C4-2B (cell line): Measurements from ENCODE around the gene CRABP1.

Experiments used
- H3K27ac ChIP-seq: fragments of 450-650 bp; 2 replicates; pipeline ENCODE4 v1.5.1; 2017
- ZFX ChIP-seq: fragments of 450-650 bp; IDR thresholded peaks from 2 replicates; pipeline ENCODE4 v1.6.1; 2017
- TF ChIP-seq, protein P1 (sequence below): fragments of 450-650 bp; conservative IDR thresholded peaks from 2 replicates; pipeline ENCODE4 v1.5.1; 2017; ENCODE audit warnings: mild to moderate bottlenecking

Gene CRABP1

DNA sequence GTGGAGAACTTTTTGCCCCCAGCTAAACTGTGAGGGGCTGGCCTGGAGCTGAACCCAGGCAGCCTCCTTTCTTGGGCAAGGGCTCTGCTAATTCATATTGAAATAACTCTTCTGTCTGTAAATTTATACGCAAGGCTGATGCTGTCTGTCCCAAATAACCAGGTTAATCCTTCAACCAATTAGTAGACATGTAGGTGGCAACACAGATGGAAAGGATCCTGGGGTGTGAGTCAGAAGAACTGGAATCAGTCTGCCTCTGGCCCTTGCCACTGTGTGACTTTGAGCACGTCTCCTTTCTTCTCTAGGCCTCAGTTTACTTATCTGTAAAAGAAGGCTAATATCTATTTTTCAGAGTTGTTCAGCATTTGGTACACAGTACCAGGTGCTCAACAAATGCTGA, 49.6 kb downstream of the CRABP1 start:
- TF ChIP-seq, protein P1, sequence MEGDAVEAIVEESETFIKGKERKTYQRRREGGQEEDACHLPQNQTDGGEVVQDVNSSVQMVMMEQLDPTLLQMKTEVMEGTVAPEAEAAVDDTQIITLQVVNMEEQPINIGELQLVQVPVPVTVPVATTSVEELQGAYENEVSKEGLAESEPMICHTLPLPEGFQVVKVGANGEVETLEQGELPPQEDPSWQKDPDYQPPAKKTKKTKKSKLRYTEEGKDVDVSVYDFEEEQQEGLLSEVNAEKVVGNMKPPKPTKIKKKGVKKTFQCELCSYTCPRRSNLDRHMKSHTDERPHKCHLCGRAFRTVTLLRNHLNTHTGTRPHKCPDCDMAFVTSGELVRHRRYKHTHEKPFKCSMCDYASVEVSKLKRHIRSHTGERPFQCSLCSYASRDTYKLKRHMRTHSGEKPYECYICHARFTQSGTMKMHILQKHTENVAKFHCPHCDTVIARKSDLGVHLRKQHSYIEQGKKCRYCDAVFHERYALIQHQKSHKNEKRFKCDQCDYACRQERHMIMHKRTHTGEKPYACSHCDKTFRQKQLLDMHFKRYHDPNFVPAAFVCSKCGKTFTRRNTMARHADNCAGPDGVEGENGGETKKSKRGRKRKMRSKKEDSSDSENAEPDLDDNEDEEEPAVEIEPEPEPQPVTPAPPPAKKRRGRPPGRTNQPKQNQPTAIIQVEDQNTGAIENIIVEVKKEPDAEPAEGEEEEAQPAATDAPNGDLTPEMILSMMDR = no peak
- TF ChIP-seq ZFX = no peak
- H3K27ac ChIP-seq = no peak overlapping the region

DNA sequence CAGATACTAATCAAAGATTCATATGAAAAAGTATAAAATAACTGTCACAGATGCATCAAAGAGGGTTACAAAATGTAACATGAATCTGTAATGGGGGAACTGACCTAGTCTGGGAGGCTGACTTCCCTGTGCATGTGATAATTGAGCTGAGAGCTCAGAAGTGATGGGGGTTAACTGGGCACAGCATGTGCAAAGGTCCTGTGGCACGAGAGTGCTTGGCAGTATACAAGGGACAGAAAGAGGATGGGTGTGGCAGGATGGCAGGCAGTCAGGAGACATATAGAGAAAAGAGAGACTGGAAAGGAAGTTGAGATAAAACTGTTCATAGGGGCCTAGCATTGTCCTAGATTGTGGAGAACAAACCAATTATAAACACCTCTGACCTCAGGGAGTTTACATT, 50.1 kb downstream of the CRABP1 start:
- no peak overlapping the region for H3K27ac ChIP-seq
- TF ChIP-seq, protein P1 = no peak
- TF ChIP-seq ZFX = no peak

DNA sequence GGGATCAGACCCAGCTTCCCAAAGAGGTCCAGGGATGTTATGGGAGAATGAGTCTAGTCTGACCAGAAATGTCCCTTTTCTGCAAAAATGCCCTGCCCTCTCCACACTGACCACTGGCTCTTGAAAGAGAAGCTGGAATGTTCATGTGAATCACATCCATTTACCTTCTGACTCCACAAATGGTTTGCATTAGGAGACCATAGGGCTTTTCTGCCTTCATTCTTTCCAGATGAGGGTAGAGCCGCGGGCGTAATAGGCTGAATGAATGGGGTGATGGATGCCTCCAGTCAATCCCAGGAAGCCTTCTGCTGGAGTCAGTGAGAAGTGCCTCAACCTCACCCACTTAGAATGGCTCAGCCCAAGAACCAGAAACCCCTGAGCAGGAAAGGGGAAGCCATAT, 50.7 kb downstream of the CRABP1 start:
- no peak overlapping the region for H3K27ac ChIP-seq
- TF ChIP-seq, protein P1 = no peak
- TF ChIP-seq ZFX = no peak

GRCh38 chr15:78391781-78392180, 51.6 kb downstream of the CRABP1 start:
- TF ChIP-seq, protein P1 = no peak
- no peak for TF ChIP-seq ZFX
- H3K27ac ChIP-seq = no peak overlapping the region

GRCh38 chr15:78392430-78392829, 52.3 kb downstream of the CRABP1 start:
- TF ChIP-seq ZFX = no peak
- TF ChIP-seq, protein P1 = no peak

DNA sequence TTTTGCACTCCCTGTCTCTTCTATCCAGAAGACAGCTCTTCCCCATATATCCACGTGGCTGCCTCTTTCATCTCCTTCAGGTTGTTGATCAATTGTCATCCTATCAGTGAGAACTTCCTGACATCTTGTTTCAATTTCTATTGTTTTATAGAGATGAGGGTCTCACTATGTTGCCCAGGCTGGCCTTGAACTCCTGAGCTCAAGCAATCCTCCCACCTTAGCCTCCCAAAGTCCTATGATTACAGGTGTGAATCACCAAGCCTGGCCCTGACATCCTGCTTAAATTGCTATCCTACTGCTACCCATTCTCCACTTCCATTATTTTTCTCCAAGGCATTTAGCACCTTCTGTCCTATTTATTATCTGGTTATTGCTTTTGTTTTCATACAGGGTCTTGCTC, 53.0 kb downstream of the CRABP1 start:
- H3K27ac ChIP-seq = no peak overlapping the region
- TF ChIP-seq, protein P1 = no peak
- TF ChIP-seq ZFX = no peak

More at GRCh38 chr15:78392430-78392829, 52.3 kb downstream of the CRABP1 start:
- H3K27ac ChIP-seq = no peak overlapping the region

DNA sequence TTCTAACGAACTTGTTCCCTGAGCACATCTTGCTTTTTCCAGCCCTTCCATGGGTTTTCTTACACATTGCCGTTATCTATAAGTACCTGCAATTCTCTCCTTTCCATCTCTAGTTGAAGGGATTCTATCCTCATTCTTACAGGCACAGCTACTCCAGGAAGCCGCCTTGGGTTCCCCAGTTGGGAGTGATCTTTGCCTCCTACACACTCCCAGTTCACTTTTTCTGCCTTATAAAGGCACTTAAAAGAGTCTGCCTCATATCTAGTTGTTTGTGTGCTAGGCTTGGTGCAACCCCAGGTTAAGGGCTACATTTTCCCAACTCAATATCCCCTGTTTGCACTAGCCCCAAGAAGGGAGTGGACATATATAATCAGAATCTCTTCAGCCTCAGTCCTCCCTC, 53.9 kb downstream of the CRABP1 start:
- TF ChIP-seq, protein P1 = no peak
- TF ChIP-seq ZFX = no peak
- H3K27ac ChIP-seq = no peak overlapping the region
